Adrenal gland (tissue), 5 donors: ENCODE results near the gene SKIC3.

ENCODE experiments used
- CTCF ChIP-seq, 6 experiments: fragments of 450-650 bp in 4 of 6; fragments of 200-600 bp in 2 of 6; sonication (generic) in 1 of 6; IDR thresholded peaks; 1 replicate in 5 of 6; 2 replicates in 1 of 6; pipeline versions ENCODE4 v1.5.1 to v1.8.0; 2016 to 2021; ENCODE audit warnings: antibody characterized with exemption in 6 of 6, mild to moderate bottlenecking in 2 of 6, moderate library complexity in 1 of 6
- POLR2A ChIP-seq, 2 donors: fragments of 450-650 bp; IDR thresholded peaks; one replicate each; pipeline ENCODE4 v1.6.1; 2017; ENCODE audit warnings: antibody characterized with exemption in 2 of 2, mild to moderate bottlenecking in 2 of 2, moderate library complexity in 1 of 2
- donor health status: DM: no; HTN: no; CAD: no.

- TF ChIP-seq CTCF (IDR thresholded peaks at IDR 0.05) (no peak), POLR2A (IDR thresholded peaks at IDR 0.05) (no peak)
Measured at GRCh38 chr5:95530416-95530815, 24.4 kb downstream of the SKIC3 start.
